Caco-2 (cell line): ENCODE measurements around the gene BCL2L13. TPM values are rescaled to one million over a fixed set of nuclear protein-coding genes. Genes with fewer than 3 reads are reported as not detected.
"Not testable (repeated sequence)": the region's sequence is repeated elsewhere in the genome, so short reads cannot be mapped to it uniquely, and the experiment has no call there.

Experiments
- BruUV-seq: library from RNA; stranded (reverse); fragments of 400-500 nt; replicated peaks from 2 replicates; lab custom pipeline; 2021; lab: Mats Ljungman, UMichigan
- CTCF ChIA-PET: fragments of 300-600 bp; sonication (Branson Sonifier 250); formaldehyde crosslinking; loops from one replicate; lab custom pipeline; 2022; ENCODE audit warnings: antibody characterized with exemption; lab: Charles Lee
- POLR2A ChIA-PET: fragments of 300-600 bp; sonication (Branson Sonifier 250); formaldehyde crosslinking; loops from one replicate; lab custom pipeline; 2022; ENCODE audit warnings: antibody characterized with exemption; lab: Charles Lee
- DNase-seq, 2 experiments: peaks; one replicate each; pipeline versions ENCODE4 v3.0.0 to v3.0.0-alpha.2; 2020 to 2022
- H3K27me3 ChIP-seq: replicated peaks from 2 replicates; pipeline ENCODE4 v1.6.0; 2011; ENCODE audit warnings: low read length; ENCODE audit not compliant: control insufficient read depth, insufficient read depth
- H3K36me3 ChIP-seq: 2 replicates; pipeline ENCODE4 v1.5.1; 2011; ENCODE audit warnings: low read length; ENCODE audit not compliant: control insufficient read depth, insufficient read depth
- H3K4me1 ChIP-seq: fragments of 250-450 bp; sonication (Bioruptor Pico); 2 replicates; pipeline ENCODE4 v1.5.1; 2020; ENCODE audit warnings: mild to moderate bottlenecking
- H3K4me3 ChIP-seq: 2 replicates; pipeline ENCODE4 v1.5.1; 2011; ENCODE audit warnings: low read depth, mild to moderate bottlenecking, control low read depth, low read length
- H3K9me3 ChIP-seq: fragments of 250-450 bp; sonication (Bioruptor Pico); 2 replicates; pipeline ENCODE4 v1.5.1; 2020; ENCODE audit warnings: mild to moderate bottlenecking, moderate library complexity
- H3K27ac Mint-ChIP-seq: one replicate; pipeline ENCODE4 v1.8.0; 2022; ENCODE audit warnings: mixed read lengths; ENCODE audit not compliant: unreplicated experiment
- H3K27me3 Mint-ChIP-seq: one replicate; pipeline ENCODE4 v1.8.0; 2022; ENCODE audit warnings: mixed read lengths; ENCODE audit not compliant: insufficient read depth, unreplicated experiment
- H3K36me3 Mint-ChIP-seq: one replicate; pipeline ENCODE4 v1.8.0; 2022; ENCODE audit warnings: mild to moderate bottlenecking, mixed read lengths; ENCODE audit not compliant: insufficient read depth, unreplicated experiment
- H3K4me1 Mint-ChIP-seq: one replicate; pipeline ENCODE4 v1.8.0; 2022; ENCODE audit warnings: low read depth, mixed read lengths; ENCODE audit not compliant: unreplicated experiment
- H3K4me3 Mint-ChIP-seq: one replicate; pipeline ENCODE4 v1.8.0; 2022; ENCODE audit warnings: mild to moderate bottlenecking, moderate library complexity, mixed read lengths; ENCODE audit not compliant: unreplicated experiment
- H3K9me3 Mint-ChIP-seq: one replicate; pipeline ENCODE4 v1.8.0; 2022; ENCODE audit warnings: mixed read lengths; ENCODE audit not compliant: unreplicated experiment
- intact Hi-C: fragments of 100-400 bp; cut with micrococcal nuclease; formaldehyde crosslinking; loops from one replicate; pipeline ENCODE4 v1.10.0; 2022; ENCODE audit not compliant: unreplicated experiment
- total RNA-seq: library from RNA; stranded (reverse); gene quantifications from 2 replicates; pipeline ENCODE4 v1.2.3, GENCODE V29; 2022
- TF ChIP-seq, protein P1 (sequence below), 2 experiments: fragments of 200-600 bp in 1 of 2; IDR thresholded peaks; 1 replicate in 1 of 2; 2 replicates in 1 of 2; pipeline versions ENCODE4 v1.5.1 to v1.8.0; 2011 to 2022; ENCODE audit warnings: antibody characterized with exemption in 1 of 2, control low read depth in 1 of 2, inconsistent platforms in 1 of 2, low read depth in 1 of 2, low read length in 1 of 2, mild to moderate bottlenecking in 1 of 2, moderate library complexity in 1 of 2; ENCODE audit not compliant: insufficient read depth in 1 of 2, severe bottlenecking in 1 of 2, unreplicated experiment in 1 of 2

Gene BCL2L13
- total RNA-seq, 1 experiment from 2014 or later = 34.3 TPM

DNA sequence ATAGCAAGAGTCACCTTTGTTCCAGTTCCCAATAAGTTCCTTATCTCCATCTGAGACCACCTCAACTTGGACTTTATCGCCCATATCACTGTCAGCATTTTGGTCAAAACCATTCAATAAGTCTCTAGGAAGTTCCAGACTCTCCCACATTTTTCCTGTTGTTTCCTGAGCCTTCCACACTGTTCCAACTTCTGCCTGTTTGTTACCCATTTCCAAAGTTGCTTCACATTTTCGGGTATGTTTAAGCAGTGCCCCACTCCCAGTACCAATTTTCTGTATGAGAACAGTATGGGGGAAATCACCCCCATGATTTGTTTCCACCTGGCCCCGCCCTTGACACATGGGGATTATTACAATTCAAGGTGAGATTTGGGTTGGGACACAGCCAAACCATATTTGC, 26.7 kb downstream of the BCL2L13 start:
- peaks cover 2% of the 10 kb centered on the region; the same call in 1 of the 2 replicates for H3K36me3 ChIP-seq
- H3K27me3 ChIP-seq = no peaks in the 10 kb centered on the region
- Mint-ChIP-seq H3K9me3 (no peaks in the 10 kb centered on the region), H3K27ac (no peak overlapping the region), H3K4me1 (no peaks in the 10 kb centered on the region), H3K27me3 (no peaks in the 10 kb centered on the region), H3K4me3 (no peak overlapping the region), H3K36me3 (peaks cover 56% of the 10 kb centered on the region)
- no peak overlapping the region for H3K4me3 ChIP-seq
- intact Hi-C loops = no loop called here
- ChIA-PET POLR2A (no interaction called here), CTCF (no interaction called here)
- no TSS peak for BruUV-seq
- peaks cover 8% of the 10 kb centered on the region for H3K9me3 ChIP-seq
- H3K4me1 ChIP-seq = no peaks in the 10 kb centered on the region
- TF ChIP-seq, protein P1, sequence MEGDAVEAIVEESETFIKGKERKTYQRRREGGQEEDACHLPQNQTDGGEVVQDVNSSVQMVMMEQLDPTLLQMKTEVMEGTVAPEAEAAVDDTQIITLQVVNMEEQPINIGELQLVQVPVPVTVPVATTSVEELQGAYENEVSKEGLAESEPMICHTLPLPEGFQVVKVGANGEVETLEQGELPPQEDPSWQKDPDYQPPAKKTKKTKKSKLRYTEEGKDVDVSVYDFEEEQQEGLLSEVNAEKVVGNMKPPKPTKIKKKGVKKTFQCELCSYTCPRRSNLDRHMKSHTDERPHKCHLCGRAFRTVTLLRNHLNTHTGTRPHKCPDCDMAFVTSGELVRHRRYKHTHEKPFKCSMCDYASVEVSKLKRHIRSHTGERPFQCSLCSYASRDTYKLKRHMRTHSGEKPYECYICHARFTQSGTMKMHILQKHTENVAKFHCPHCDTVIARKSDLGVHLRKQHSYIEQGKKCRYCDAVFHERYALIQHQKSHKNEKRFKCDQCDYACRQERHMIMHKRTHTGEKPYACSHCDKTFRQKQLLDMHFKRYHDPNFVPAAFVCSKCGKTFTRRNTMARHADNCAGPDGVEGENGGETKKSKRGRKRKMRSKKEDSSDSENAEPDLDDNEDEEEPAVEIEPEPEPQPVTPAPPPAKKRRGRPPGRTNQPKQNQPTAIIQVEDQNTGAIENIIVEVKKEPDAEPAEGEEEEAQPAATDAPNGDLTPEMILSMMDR (IDR thresholded peaks at IDR 0.05; ENCODE audit: insufficient read depth in 1 of 2, low read depth in 1 of 2, low read length in 1 of 2, severe bottlenecking in 1 of 2, unreplicated experiment in 1 of 2) = no peak
- no peak for DNase-seq

DNA sequence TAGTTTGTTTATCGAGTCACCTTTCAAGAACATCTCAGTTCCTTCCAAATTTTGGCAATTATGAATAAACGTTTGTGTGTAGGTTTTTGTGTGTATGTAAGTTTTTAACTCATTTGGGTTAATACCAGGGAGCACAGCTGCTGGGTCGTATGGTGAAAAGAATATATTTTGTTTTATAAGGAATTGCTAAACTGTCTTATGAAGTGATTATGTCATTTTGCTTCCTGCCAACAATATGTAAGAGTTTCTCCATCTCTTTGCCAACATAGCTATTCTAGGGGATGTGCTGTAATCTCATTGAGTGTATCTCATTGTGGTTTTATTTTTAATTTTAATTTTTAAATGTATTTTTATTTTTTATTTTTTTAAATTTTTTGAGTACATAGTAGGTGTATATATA, 27.3 kb downstream of the BCL2L13 start:
- Mint-ChIP-seq H3K27me3 (no peaks in the 10 kb centered on the region), H3K36me3 (peaks cover 50% of the 10 kb centered on the region), H3K27ac (no peak overlapping the region), H3K4me1 (no peaks in the 10 kb centered on the region), H3K4me3 (no peak overlapping the region), H3K9me3 (no peaks in the 10 kb centered on the region)
- BruUV-seq = no TSS peak
- DNase-seq = no peak
- TF ChIP-seq, protein P1 (IDR thresholded peaks at IDR 0.05; ENCODE audit: insufficient read depth in 1 of 2, low read depth in 1 of 2, low read length in 1 of 2, severe bottlenecking in 1 of 2, unreplicated experiment in 1 of 2) = no peak
- intact Hi-C loops = no loop called here
- Histone ChIP-seq H3K27me3 (no peaks in the 10 kb centered on the region), H3K36me3 (peaks cover 2% of the 10 kb centered on the region; the same call in 1 of the 2 replicates), H3K9me3 (peaks cover 8% of the 10 kb centered on the region), H3K4me3 (no peak overlapping the region), H3K4me1 (no peaks in the 10 kb centered on the region)
- ChIA-PET POLR2A (interaction anchor here (0.5 kb wide), 1 partner anchor 77 kb away, joined by 7 read pairs; no protein-coding TSS in a partner anchor), CTCF (no interaction called here)

DNA sequence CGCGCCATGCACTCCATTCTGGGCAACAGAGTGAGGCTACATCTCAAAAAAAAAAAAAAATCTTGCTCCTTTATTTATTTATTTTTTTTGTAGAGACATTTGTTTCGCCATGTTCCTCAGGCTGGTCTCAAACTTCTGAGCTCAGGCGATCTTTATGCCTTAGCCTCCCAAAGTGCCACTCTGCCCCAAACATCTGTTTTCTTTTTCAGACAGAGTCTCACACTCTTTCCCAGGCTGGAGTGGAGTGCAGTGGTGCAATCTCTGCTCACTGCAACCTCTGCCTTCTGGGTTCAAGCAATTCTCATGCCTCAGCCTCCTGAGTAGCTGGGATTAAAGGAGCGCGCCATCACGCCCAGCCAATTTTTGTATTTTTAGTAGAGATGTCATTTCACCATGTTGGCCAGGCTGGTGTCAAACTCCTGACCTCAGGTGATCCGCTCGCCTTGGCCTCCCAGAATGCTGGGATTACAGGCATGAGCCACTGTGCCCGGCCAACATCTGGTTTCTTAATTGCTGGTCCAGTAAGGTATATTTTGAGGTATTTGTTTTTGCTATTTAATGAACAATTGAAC, 33.0 kb downstream of the BCL2L13 start:
- H3K27me3 Mint-ChIP-seq, H3K27ac Mint-ChIP-seq, DNase-seq, BruUV-seq, H3K27me3 ChIP-seq, intact Hi-C loops, H3K9me3 ChIP-seq, H3K4me1 ChIP-seq, POLR2A ChIA-PET, CTCF ChIA-PET, H3K36me3 ChIP-seq, H3K9me3 Mint-ChIP-seq, H3K4me3 Mint-ChIP-seq, H3K4me3 ChIP-seq: not testable (repeated sequence)
- Mint-ChIP-seq H3K4me1 (peaks cover 11% of the 10 kb centered on the region), H3K36me3 (peaks cover 19% of the 10 kb centered on the region)
